ENCODE results near the gene C10orf143.

The C10orf143 gene

DNA sequence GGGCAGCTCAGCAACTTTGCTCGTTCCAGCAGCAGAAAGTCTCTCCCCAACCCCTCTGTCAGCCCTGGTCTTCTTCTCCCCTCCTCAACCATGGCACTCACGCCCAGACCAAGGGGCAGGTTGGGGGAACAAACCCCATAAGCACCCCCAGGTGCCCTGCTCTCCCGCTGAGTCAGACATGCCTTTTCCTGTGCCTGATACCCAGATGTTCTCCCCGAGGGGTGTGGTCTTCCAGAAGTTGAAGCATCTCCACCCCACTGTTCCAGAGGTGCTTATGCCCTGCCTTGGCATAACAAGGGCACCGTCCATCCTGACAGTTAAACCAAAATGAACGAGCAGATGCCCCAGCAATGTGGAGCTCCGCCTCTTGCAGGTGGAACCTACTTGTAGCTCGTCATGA is 67.1 kb downstream of the C10orf143 start:
- DNase-seq (ENCODE audit: extremely low spot score): no peak
- CTCF ChIA-PET: no interaction called here
- POLR2A ChIA-PET: no interaction called here
- TF ChIP-seq ELF4 (IDR thresholded peaks at IDR 0.05) (no peak), ARNT (IDR thresholded peaks at IDR 0.05) (no peak), SUZ12 (IDR thresholded peaks at IDR 0.05) (no peak), LEF1 (IDR thresholded peaks at IDR 0.05; ENCODE audit: borderline replicate concordance) (no peak), FOXM1 (IDR thresholded peaks at IDR 0.05; ENCODE audit: borderline replicate concordance) (no peak), BHLHE40 (IDR thresholded peaks at IDR 0.05; ENCODE audit: borderline replicate concordance) (no peak), L3MBTL2 (conservative IDR thresholded peaks at IDR 0.05) (no peak), HDGF (IDR thresholded peaks at IDR 0.05; ENCODE audit: borderline replicate concordance) (no peak), FOXA1 (IDR thresholded peaks at IDR 0.05) (no peak), FOXK2 (IDR thresholded peaks at IDR 0.05) (no peak), SP1 (IDR thresholded peaks at IDR 0.05) (no peak), CTBP1 (IDR thresholded peaks at IDR 0.05; ENCODE audit: borderline replicate concordance) (no peak)
- TF ChIP-seq, protein P1, sequence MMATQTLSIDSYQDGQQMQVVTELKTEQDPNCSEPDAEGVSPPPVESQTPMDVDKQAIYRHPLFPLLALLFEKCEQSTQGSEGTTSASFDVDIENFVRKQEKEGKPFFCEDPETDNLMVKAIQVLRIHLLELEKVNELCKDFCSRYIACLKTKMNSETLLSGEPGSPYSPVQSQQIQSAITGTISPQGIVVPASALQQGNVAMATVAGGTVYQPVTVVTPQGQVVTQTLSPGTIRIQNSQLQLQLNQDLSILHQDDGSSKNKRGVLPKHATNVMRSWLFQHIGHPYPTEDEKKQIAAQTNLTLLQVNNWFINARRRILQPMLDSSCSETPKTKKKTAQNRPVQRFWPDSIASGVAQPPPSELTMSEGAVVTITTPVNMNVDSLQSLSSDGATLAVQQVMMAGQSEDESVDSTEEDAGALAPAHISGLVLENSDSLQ (IDR thresholded peaks at IDR 0.05): no peak

GRCh38 chr10:130042381-130042780 is 68.2 kb downstream of the C10orf143 start:
- POLR2A ChIA-PET: no interaction called here
- TF ChIP-seq LEF1 (IDR thresholded peaks at IDR 0.05; ENCODE audit: borderline replicate concordance) (no peak), NFRKB (IDR thresholded peaks at IDR 0.05) (no peak), BHLHE40 (IDR thresholded peaks at IDR 0.05; ENCODE audit: borderline replicate concordance) (no peak), SUZ12 (IDR thresholded peaks at IDR 0.05) (no peak)
- CTCF ChIA-PET: no interaction called here
- no peak for DNase-seq (ENCODE audit: extremely low spot score)

GRCh38 chr10:130041451-130042371 is 68.9 kb downstream of the C10orf143 start:
- CTCF ChIA-PET: no interaction called here
- no peak for DNase-seq (ENCODE audit: extremely low spot score)
- no peak for TF ChIP-seq SUZ12 (IDR thresholded peaks at IDR 0.05)
- TF ChIP-seq CTBP1 (IDR thresholded peaks at IDR 0.05; ENCODE audit: borderline replicate concordance): no peak
- TF ChIP-seq, protein P1 (IDR thresholded peaks at IDR 0.05): no peak
- TF ChIP-seq ARNT (IDR thresholded peaks at IDR 0.05): no peak
- TF ChIP-seq HDGF (IDR thresholded peaks at IDR 0.05; ENCODE audit: borderline replicate concordance): no peak
- TF ChIP-seq L3MBTL2 (conservative IDR thresholded peaks at IDR 0.05): no peak
- TF ChIP-seq BHLHE40 (IDR thresholded peaks at IDR 0.05; ENCODE audit: borderline replicate concordance): no peak
- no peak for TF ChIP-seq SP1 (IDR thresholded peaks at IDR 0.05)
- TF ChIP-seq LEF1 (IDR thresholded peaks at IDR 0.05; ENCODE audit: borderline replicate concordance): no peak
- TF ChIP-seq FOXA1 (IDR thresholded peaks at IDR 0.05): no peak
- no peak for TF ChIP-seq FOXM1 (IDR thresholded peaks at IDR 0.05; ENCODE audit: borderline replicate concordance)
- POLR2A ChIA-PET: no interaction called here

DNA sequence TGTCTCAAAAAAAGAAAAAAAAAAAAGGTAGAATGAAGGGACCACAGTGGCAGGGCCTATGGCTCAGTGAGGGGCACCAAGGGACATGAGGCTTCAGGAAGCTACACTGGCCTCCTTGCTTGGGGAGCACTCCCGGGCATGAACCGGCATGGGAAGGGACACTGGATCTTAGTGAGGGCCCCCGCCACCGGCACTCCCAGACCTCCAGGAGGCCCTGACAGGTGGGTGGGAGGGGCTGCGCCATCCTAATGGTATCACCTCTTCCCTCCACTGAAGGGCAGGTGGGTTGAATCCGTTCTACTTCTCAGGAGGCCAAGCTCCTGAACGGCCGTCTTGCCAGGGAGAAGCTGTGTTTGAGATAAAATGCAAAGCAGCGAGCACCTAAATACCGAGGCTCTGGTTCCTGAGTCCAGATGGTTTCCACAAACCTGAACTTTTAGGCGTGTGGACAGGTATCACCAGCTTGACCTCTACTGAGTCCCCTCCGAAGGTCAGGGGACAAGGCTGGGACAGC is 69.8 kb downstream of the C10orf143 start:
- ChIA-PET POLR2A (no interaction called here), CTCF (no interaction called here)
- TF ChIP-seq ARNT (IDR thresholded peaks at IDR 0.05) (no peak), TARDBP (IDR thresholded peaks at IDR 0.05) (no peak), SP1 (IDR thresholded peaks at IDR 0.05) (no peak), FOXA1 (IDR thresholded peaks at IDR 0.05) (no peak), SUZ12 (IDR thresholded peaks at IDR 0.05) (no peak), BHLHE40 (IDR thresholded peaks at IDR 0.05; ENCODE audit: borderline replicate concordance) (no peak), L3MBTL2 (conservative IDR thresholded peaks at IDR 0.05) (no peak), FOXM1 (IDR thresholded peaks at IDR 0.05; ENCODE audit: borderline replicate concordance) (no peak), CTBP1 (IDR thresholded peaks at IDR 0.05; ENCODE audit: borderline replicate concordance) (no peak), LEF1 (IDR thresholded peaks at IDR 0.05; ENCODE audit: borderline replicate concordance) (no peak), NFRKB (IDR thresholded peaks at IDR 0.05) (no peak), ELF4 (IDR thresholded peaks at IDR 0.05) (no peak), HDGF (IDR thresholded peaks at IDR 0.05; ENCODE audit: borderline replicate concordance) (no peak), ZNF384 (IDR thresholded peaks at IDR 0.05) (no peak), FOXK2 (IDR thresholded peaks at IDR 0.05) (no peak)
- TF ChIP-seq, protein P1 (IDR thresholded peaks at IDR 0.05): no peak
- DNase-seq (ENCODE audit: extremely low spot score): no peak

DNA sequence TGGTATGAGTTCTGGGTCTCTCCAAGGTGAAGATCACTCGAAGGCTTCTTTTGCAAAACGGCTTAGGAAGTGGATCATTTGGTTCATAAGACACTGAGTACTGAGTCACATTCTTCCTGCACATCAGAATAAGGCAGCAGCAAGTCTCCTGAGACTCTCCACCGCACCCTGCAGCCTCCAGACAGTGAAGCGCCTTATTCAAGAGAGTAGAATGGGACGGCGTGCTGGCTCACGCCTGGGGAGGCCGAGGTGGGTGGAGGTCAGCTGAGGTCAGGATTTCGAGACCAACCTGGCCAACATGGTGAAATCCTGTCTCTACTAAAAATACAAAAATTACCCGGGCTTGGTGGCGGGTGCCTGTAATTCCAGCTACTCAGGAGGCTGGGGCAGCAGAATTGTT is 70.3 kb downstream of the C10orf143 start:
- POLR2A ChIA-PET: no interaction called here
- DNase-seq (ENCODE audit: extremely low spot score): no peak
- no peak for TF ChIP-seq SP1 (IDR thresholded peaks at IDR 0.05)
- no peak for TF ChIP-seq BHLHE40 (IDR thresholded peaks at IDR 0.05; ENCODE audit: borderline replicate concordance)
- TF ChIP-seq ZNF384 (IDR thresholded peaks at IDR 0.05): no peak
- TF ChIP-seq TARDBP (IDR thresholded peaks at IDR 0.05): no peak
- TF ChIP-seq, protein P1 (IDR thresholded peaks at IDR 0.05): no peak
- no peak for TF ChIP-seq HDGF (IDR thresholded peaks at IDR 0.05; ENCODE audit: borderline replicate concordance)
- no peak for TF ChIP-seq SUZ12 (IDR thresholded peaks at IDR 0.05)
- no peak for TF ChIP-seq ELF4 (IDR thresholded peaks at IDR 0.05)
- no peak for TF ChIP-seq FOXM1 (IDR thresholded peaks at IDR 0.05; ENCODE audit: borderline replicate concordance)
- TF ChIP-seq FOXA1 (IDR thresholded peaks at IDR 0.05): no peak
- no peak for TF ChIP-seq CTBP1 (IDR thresholded peaks at IDR 0.05; ENCODE audit: borderline replicate concordance)
- no peak for TF ChIP-seq FOXK2 (IDR thresholded peaks at IDR 0.05)
- TF ChIP-seq L3MBTL2 (conservative IDR thresholded peaks at IDR 0.05): no peak
- no peak for TF ChIP-seq NFRKB (IDR thresholded peaks at IDR 0.05)
- CTCF ChIA-PET: no interaction called here
